ENCODE results near the gene HK3.

Gene HK3

GRCh38 chr5:176847148-176847547, 52.0 kb downstream of the HK3 start:
- DNase-seq: no peak

- DNase-seq: no peak
Measured at GRCh38 chr5:176846335-176847140, 52.6 kb downstream of the HK3 start.

- DNase-seq: no peak
Measured at GRCh38 chr5:176845392-176845713, 53.8 kb downstream of the HK3 start.

GRCh38 chr5:176844706-176845391, 54.3 kb downstream of the HK3 start:
- DNase-seq: no peak

- DNase-seq: no peak
Measured at GRCh38 chr5:176844281-176844680, 54.9 kb downstream of the HK3 start.

- DNase-seq: no peak
Measured at GRCh38 chr5:176843673-176844072, 55.5 kb downstream of the HK3 start.

GRCh38 chr5:176837707-176838115, 61.4 kb downstream of the HK3 start:
- no peak for DNase-seq

- DNase-seq: no peak
Measured at GRCh38 chr5:176836811-176837706, 62.1 kb downstream of the HK3 start.

- no peak for DNase-seq
Measured at GRCh38 chr5:176835918-176836317, 63.2 kb downstream of the HK3 start.

- no peak for DNase-seq
Measured at GRCh38 chr5:176833286-176833685, 65.9 kb downstream of the HK3 start.

GRCh38 chr5:176832162-176832561, 67.0 kb downstream of the HK3 start:
- DNase-seq: no peak

- no peak for DNase-seq
Measured at GRCh38 chr5:176831425-176831824, 67.7 kb downstream of the HK3 start.

- DNase-seq: no peak
Measured at GRCh38 chr5:176830995-176831423, 68.1 kb downstream of the HK3 start.
